ENCODE data around the gene STARD3NL.
"Not testable (repeated sequence)": the region's sequence is repeated elsewhere in the genome, so short reads cannot be mapped to it uniquely, and the experiment has no call there.

STARD3NL gene, protein sequence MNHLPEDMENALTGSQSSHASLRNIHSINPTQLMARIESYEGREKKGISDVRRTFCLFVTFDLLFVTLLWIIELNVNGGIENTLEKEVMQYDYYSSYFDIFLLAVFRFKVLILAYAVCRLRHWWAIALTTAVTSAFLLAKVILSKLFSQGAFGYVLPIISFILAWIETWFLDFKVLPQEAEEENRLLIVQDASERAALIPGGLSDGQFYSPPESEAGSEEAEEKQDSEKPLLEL

GRCh38 chr7:38178004-38178694 lies at the start of gene STARD3NL:
Gene STARD3NL, plus strand, starts transcription at chr7:38178245. Its CDS starts 29,260 bp downstream, at chr7:38207505.
- DNase-seq (ENCODE audit: low read depth), result peak; percentile 100

DNA sequence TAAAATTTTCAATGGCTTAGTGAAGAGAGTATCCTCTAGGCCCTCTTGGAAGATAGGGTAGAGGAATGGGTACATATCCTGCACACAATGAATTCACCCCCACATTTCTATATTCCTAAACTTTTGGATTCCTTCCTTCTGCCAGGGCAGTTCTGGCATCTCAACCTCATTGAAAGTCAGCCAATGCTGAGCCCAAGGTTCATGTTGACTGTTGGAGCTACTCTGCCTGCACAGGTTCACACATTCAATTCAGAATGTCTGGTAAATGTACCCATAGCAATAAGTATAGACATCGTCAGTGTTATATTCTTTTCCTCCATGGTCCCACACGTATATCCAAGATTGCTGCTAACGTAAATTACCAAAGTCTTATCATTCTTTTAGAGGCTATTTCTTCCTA lies 48.9 kb upstream of the STARD3NL start:
- no peak overlapping the region for H3K4me3 ChIP-seq (ENCODE audit: low read depth, low read length)
- no peak for DNase-seq (ENCODE audit: low read depth)

More at GRCh38 chr7:38178004-38178694, at the start of gene STARD3NL:
- H3K4me3 ChIP-seq (ENCODE audit: low read depth, low read length), result peak within 1 kb of the TSS; percentile 76

DNA sequence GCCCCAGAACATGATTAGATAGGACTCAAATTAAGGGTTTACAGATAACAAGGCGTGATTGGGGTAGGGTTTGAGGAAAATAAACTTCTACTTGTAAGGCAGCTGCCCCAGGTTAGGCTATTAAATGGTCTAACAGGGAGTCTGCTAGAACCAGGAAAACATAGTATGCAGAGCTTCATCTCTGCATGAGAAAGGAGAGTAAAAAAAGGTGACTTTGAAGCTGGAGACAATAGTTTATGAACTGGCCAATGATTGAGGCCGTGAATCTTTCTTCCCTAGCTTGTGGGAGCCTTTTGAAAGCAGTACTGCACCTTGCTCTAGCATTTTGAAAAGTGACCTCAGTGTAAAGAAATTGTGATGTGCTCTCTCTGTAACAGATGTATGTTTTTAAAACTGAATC lies 48.5 kb upstream of the STARD3NL start:
- DNase-seq (ENCODE audit: low read depth), result no peak
- H3K4me3 ChIP-seq (ENCODE audit: low read depth, low read length), result no peak overlapping the region

GRCh38 chr7:38138171-38138570 lies 39.9 kb upstream of the STARD3NL start:
- no peak overlapping the region for H3K4me3 ChIP-seq (ENCODE audit: low read depth, low read length)
- no peak for DNase-seq (ENCODE audit: low read depth)

- H3K4me3 ChIP-seq (ENCODE audit: low read depth, low read length), result no peak overlapping the region
- no peak for DNase-seq (ENCODE audit: low read depth)
These were observed 36.9 kb upstream of the STARD3NL start for GRCh38 chr7:38141187-38141586.

DNA sequence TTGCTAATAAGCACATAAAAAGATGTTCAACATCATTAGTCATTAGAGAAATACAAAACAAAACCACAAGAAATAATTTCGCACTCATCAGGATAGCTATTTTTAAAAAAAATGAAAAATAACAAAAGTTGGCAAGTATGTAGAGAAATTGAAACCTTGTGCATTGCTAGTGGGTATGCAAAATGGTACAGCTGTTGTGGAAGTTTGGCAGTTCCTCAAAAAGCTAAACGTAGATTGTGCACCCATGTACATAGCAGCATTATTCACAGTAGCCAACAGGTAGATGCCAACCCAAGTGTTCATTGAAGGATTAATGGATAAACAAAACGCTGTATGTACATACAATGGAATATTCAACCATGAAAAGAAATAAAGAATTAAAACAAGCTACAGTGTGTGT lies 35.3 kb upstream of the STARD3NL start:
- no peak overlapping the region for H3K4me3 ChIP-seq (ENCODE audit: low read depth, low read length)
- DNase-seq (ENCODE audit: low read depth), result no peak

- no peak overlapping the region for H3K4me3 ChIP-seq (ENCODE audit: low read depth, low read length)
- DNase-seq (ENCODE audit: low read depth), result no peak
These were observed 31.0 kb upstream of the STARD3NL start for GRCh38 chr7:38147005-38147404.

DNA sequence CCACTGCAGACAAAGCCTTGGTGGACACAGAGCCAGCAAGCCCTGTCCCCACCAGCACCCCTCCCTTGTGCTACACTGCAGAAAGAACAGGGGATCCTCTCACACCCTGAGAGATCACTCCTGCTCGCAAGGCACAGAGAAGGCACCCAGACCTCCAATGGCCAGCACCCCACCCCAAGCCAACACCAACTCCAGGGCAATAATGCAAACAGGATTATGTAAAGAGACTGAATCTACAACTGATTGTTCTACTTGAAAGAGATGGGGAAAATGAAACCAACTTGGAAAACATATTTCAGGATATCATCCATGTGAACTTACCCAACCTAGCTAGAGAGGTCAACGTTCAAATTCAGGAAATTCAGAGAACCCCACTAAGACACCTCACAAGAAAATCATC lies 26.5 kb upstream of the STARD3NL start:
- H3K4me3 ChIP-seq (ENCODE audit: low read depth, low read length), result no peak overlapping the region
- DNase-seq (ENCODE audit: low read depth), result no peak

DNA sequence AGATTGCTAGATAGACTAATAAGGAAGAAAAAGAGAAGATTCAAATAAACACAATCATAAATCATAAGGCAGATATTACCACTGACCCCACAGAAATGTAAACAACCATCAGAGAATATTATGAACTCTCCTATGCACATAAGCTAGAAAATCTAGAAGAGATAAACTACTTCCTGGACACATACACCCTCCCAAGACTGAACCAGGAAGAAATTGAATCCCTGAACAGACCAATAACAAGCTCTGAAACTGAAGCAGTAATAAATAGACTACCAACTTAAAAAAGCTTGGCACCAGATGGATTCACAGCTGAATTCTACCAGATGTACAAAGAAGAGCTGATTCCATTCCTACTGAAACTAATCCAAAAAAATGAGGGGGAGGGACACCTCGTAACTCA lies 24.5 kb upstream of the STARD3NL start:
- no peak for DNase-seq (ENCODE audit: low read depth)
- H3K4me3 ChIP-seq (ENCODE audit: low read depth, low read length), result no peak overlapping the region

- no peak overlapping the region for H3K4me3 ChIP-seq (ENCODE audit: low read depth, low read length)
- DNase-seq (ENCODE audit: low read depth), result no peak
These were observed 23.8 kb upstream of the STARD3NL start for GRCh38 chr7:38154278-38154677.

DNA sequence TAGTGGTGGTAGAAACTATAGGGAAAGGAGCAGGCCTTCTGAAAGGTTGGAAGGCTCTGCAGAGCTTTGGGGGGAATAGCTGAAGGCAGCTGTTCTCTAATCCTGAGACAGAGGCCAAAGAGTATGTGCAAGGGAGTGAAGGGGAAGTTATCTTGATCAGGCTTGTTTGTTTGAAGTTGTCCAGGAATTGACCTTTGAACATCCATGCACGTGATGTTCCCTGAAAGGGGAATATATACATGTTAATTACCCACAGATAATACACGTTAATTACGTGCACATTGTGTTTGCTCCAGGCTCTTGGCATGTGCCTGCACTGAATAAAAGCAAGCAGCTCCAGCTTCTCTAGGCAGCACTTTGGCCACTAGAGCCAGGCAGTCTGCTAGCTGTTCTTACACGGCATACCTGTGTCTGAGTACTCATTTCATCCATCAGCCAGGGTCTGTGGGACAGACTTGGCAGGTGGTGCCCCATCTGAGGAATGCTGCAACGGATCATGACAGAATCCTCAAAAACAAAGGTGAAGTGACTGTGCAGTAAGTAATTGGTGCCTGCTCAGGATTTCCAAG lies 18.0 kb upstream of the STARD3NL start:
- no peak for DNase-seq (ENCODE audit: low read depth)
- H3K4me3 ChIP-seq (ENCODE audit: low read depth, low read length), result no peak overlapping the region

- no peak for DNase-seq (ENCODE audit: low read depth)
- H3K4me3 ChIP-seq (ENCODE audit: low read depth, low read length), result no peak overlapping the region
These were observed 16.0 kb upstream of the STARD3NL start for GRCh38 chr7:38162036-38162435.

GRCh38 chr7:38163671-38164070 lies 14.4 kb upstream of the STARD3NL start:
- no peak for DNase-seq (ENCODE audit: low read depth)
- H3K4me3 ChIP-seq (ENCODE audit: low read depth, low read length), result no peak overlapping the region

DNA sequence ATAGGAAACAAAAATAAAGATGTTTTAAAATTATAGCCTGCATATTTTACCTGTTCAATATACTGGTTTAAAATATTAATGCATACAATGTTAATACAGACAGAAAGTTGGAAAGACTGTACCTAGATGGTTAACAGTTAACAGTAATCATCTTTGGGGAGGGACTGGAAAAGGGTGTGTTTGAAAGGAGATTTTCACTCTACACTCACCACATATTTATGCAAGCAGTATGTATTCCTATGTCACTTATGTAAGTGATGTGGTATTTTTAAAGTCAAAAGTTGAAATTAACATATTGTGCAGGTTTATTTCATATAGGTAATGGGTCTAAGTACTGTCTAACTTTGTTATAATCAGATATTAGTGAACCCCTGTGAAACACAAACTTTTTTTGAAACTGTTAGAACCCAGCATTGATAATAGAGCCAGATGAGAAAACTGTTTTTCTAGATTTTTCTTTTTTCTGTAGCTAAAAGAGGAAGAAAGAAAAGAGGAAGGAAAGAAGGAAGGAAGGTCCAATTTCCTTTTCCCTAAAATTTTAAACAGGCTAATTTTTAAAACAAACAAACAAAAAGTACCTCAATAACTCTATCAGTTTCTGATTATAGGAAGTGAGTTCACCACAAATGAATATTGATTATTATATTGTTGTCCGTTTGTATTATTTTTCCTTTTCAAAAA lies 9.0 kb upstream of the STARD3NL start:
- no peak for DNase-seq (ENCODE audit: low read depth)
- no peak overlapping the region for H3K4me3 ChIP-seq (ENCODE audit: low read depth, low read length)

DNA sequence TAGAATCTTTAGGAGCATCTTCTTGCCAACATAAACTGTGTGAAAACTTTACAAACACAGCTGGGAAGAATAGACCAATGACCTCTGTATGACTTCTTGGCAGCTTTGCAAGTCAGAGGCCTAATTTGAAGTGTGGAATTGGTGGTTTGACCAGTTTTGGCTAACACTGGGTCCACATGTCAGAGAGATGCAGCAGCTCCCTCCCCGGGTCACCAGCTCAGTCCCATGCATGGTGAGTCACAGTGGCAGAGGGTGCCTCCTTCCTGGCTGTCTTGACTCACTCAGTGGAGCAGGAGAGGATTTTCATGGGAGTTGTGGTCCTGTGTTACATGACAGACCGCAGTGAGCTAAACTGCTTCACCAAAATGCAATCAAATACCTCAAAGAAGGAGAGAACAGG lies 8.2 kb upstream of the STARD3NL start:
- no peak overlapping the region for H3K4me3 ChIP-seq (ENCODE audit: low read depth, low read length)

GRCh38 chr7:38171623-38172391 lies 6.2 kb upstream of the STARD3NL start:
- DNase-seq (ENCODE audit: low read depth), result no peak
- H3K4me3 ChIP-seq (ENCODE audit: low read depth, low read length), result no peak overlapping the region

More for the DNA sequence above, 8.2 kb upstream of the STARD3NL start:
- peak; percentile 91 for DNase-seq (ENCODE audit: low read depth)

GRCh38 chr7:38175547-38175946 lies 2.5 kb upstream of the STARD3NL start:
- DNase-seq (ENCODE audit: low read depth); H3K4me3 ChIP-seq (ENCODE audit: low read depth, low read length): not testable (repeated sequence)

DNA sequence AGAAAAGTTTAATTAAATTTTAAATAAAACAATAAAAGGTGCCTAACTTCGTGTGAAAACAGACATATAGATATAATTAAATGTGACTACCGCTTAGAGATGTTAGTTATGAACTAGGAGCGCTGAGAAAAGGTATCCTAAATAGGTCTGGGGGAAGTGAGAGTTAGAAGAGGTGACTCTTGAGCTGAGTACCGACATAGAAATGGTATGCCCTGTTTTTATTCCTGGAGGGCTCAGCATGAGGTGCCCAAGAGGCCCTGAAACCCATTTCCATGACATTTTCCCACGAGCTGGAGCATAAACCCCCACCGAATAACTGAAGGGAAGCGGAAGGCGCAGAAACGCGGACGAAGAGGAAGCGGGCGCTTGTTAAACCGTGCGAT lies 433 bp upstream of the STARD3NL start:
- peak overlapping the region; percentile 76 for H3K4me3 ChIP-seq (ENCODE audit: low read depth, low read length)
- DNase-seq (ENCODE audit: low read depth), result no peak

DNA sequence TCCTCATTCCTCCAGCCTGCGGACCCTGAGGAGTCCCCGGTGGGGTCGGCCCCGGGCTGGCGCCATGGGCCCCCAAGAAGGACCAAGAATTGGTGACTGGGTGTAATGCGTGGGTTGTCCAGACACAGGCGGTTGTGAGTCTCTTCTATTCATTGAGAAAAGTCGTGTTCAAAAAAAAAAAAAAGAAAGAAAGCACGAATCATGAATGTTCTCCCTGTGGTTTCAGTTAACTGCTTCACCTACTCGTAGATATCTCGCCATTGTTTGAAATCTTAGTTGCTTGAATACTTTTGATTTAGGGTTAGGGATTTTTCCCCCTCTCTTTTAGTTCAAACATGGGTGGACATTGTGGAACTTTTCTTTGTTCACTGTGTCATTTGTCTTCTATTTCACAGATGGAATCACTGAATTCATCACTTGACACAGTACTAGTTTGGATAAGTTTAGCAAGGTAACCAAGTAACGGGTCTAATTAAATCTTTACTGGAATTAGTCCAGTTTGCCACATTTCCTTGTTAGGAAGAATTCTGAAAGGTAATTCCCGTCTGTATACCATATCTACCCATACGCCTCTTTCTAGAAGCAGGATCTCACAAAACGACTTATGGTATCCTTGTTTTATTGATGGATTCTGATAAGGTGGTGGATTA lies 775 bp downstream of the STARD3NL start:
- no peak for DNase-seq (ENCODE audit: low read depth)
- peak overlapping the region; percentile 76 for H3K4me3 ChIP-seq (ENCODE audit: low read depth, low read length)

All from skeletal muscle cell (primary cell).